Mesendoderm (in vitro differentiated cells): Measurements from ENCODE around the gene NME1.
A peak's percentile ranks its signal among the peaks of the same experiment; 100 is the strongest.
"Not testable (repeated sequence)": the region's sequence is repeated elsewhere in the genome, so short reads cannot be mapped to it uniquely, and the experiment has no call there.

Experiments
- DNase-seq: peaks from one replicate; pipeline ENCODE4 v3.0.0; 2013
- H2AK5ac ChIP-seq: 2 replicates; pipeline ENCODE4 v1.6.1; 2013; ENCODE audit warnings: low read length, inconsistent platforms
- H2BK120ac ChIP-seq: 2 replicates; pipeline ENCODE4 v1.6.1; 2013; ENCODE audit warnings: low read depth, mild to moderate bottlenecking, low read length, moderate library complexity, mixed read lengths
- H2BK15ac ChIP-seq: replicated peaks from 2 replicates; pipeline ENCODE4 v1.6.1; 2013; ENCODE audit warnings: low read depth, mild to moderate bottlenecking, moderate library complexity
- H2BK5ac ChIP-seq: 2 replicates; pipeline ENCODE4 v1.6.1; 2013; ENCODE audit warnings: low read length, inconsistent platforms
- H3K18ac ChIP-seq: 2 replicates; pipeline ENCODE4 v1.6.1; 2013; ENCODE audit warnings: mild to moderate bottlenecking, low read length, mixed read lengths
- H3K23ac ChIP-seq: one replicate; pipeline ENCODE4 v1.6.1; 2013; ENCODE audit warnings: low read length
- H3K27ac ChIP-seq: 2 replicates; pipeline ENCODE4 v1.5.1; 2013; ENCODE audit warnings: low read depth, mild to moderate bottlenecking, inconsistent platforms, low read length, moderate library complexity
- H3K27me3 ChIP-seq: 2 replicates; pipeline ENCODE4 v1.6.1; 2013; ENCODE audit warnings: low read length, control low read depth, mild to moderate bottlenecking, inconsistent platforms; ENCODE audit not compliant: insufficient read depth, poor library complexity
- H3K36me3 ChIP-seq: 2 replicates; pipeline ENCODE4 v1.6.1; 2013; ENCODE audit warnings: low read length, inconsistent platforms; ENCODE audit not compliant: control insufficient read depth, insufficient read depth
- H3K4ac ChIP-seq: one replicate; pipeline ENCODE4 v1.6.1; 2013; ENCODE audit warnings: low read depth, mild to moderate bottlenecking, low read length, moderate library complexity
- H3K4me1 ChIP-seq: 2 replicates; pipeline ENCODE4 v1.6.1; 2013; ENCODE audit warnings: low read depth, low read length, inconsistent platforms; ENCODE audit not compliant: control insufficient read depth
- H3K4me2 ChIP-seq: 2 replicates; pipeline ENCODE4 v1.6.1; 2013; ENCODE audit warnings: low read length
- H3K4me3 ChIP-seq: 2 replicates; pipeline ENCODE4 v1.5.1; 2013; ENCODE audit warnings: mild to moderate bottlenecking, low read length
- H3K56ac ChIP-seq: one replicate; pipeline ENCODE4 v1.6.1; 2013; ENCODE audit warnings: low read length
- H3K79me1 ChIP-seq: 2 replicates; pipeline ENCODE4 v1.6.1; 2013; ENCODE audit warnings: low read length, inconsistent platforms
- H3K79me2 ChIP-seq: 2 replicates; pipeline ENCODE4 v1.6.1; 2013; ENCODE audit warnings: mild to moderate bottlenecking, low read length; ENCODE audit not compliant: control insufficient read depth, insufficient read depth
- H3K9ac ChIP-seq: 2 replicates; pipeline ENCODE4 v1.6.1; 2013; ENCODE audit warnings: low read length, inconsistent platforms
- H4K5ac ChIP-seq: one replicate; pipeline ENCODE4 v1.6.1; 2013; ENCODE audit warnings: low read length
- H4K8ac ChIP-seq: one replicate; pipeline ENCODE4 v1.6.1; 2013; ENCODE audit warnings: low read depth, mild to moderate bottlenecking, control low read depth, low read length, moderate library complexity
- WGBS: extraction: QIAGEN DNeasy Blood & Tissue Kit; methylation state at CpG from one replicate; pipeline ENCODE4 v1.1.7; 2013; ENCODE audit warnings: low lambda C conversion rate, missing lambda C conversion rate; ENCODE audit not compliant: insufficient coverage; ENCODE audit errors: extremely low coverage; 5-methylcytosine and 5-hydroxymethylcytosine counted together

The NME1 gene

DNA sequence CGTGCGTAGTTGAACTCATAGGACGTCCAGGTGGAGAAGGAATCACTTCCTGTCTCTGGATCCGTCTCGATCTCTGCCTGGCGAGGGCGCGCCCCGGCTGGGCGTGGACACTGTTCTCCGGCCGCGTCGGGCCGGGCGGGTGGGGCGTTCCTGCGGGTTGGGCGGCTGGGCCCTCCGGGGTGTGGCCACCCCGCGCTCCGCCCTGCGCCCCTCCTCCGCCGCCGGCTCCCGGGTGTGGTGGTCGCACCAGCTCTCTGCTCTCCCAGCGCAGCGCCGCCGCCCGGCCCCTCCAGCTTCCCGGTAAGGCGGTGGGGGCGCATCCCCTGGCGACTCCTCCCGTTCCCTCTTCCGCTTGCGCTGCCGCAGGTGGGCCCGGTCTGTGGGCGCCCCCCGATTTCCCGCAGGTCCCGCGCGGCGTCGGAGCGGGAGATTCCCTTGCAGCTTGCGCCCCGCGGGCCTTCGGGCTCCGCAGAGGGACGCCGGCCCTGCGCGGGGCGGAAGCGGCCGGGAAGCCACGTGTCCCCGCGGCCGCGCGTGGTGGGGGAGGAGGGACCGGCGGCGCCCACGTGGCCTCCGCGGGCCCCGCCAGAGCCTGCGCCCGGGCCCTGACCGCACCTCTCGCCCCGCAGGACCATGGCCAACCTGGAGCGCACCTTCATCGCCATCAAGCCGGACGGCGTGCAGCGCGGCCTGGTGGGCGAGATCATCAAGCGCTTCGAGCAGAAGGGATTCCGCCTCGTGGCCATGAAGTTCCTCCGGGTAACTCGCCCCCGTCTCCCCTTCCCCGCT, 13.0 kb downstream of the NME1 start, which contains the start of gene NME2:
Gene NME2 (plus strand): TSS at position 214 of the 789 bp plus-strand sequence. CDS start 420 bp downstream, at position 634.
- no CpG with 5 or more reads among the region's 98 CpGs for WGBS
- Histone ChIP-seq H3K27me3 (no peaks in the 10 kb centered on the region), H3K23ac (peak within 1 kb of the TSS; percentile 97), H3K4ac (peak within 1 kb of the TSS; percentile 83), H3K36me3 (peaks cover 16% of the 10 kb centered on the region), H3K18ac (peak within 1 kb of the TSS; percentile 42), H3K9ac (peak within 1 kb of the TSS; percentile 98), H2AK5ac (no peak within 1 kb of the TSS), H2BK120ac (no peak within 1 kb of the TSS), H2BK15ac (no peak within 1 kb of the TSS), H3K4me2 (peak within 1 kb of the TSS; percentile 100), H3K79me2 (peaks cover 19% of the 10 kb centered on the region), H3K27ac (peak within 1 kb of the TSS; percentile 83), H3K4me1 (peaks cover 1% of the 10 kb centered on the region), H3K56ac (peak within 1 kb of the TSS; percentile 100), H4K5ac (no peak within 1 kb of the TSS), H2BK5ac (peak within 1 kb of the TSS; percentile 87), H3K4me3 (peak within 1 kb of the TSS; percentile 94), H3K79me1 (peaks cover 5% of the 10 kb centered on the region), H4K8ac (no peak within 1 kb of the TSS)
- DNase-seq: peak; percentile 94

DNA sequence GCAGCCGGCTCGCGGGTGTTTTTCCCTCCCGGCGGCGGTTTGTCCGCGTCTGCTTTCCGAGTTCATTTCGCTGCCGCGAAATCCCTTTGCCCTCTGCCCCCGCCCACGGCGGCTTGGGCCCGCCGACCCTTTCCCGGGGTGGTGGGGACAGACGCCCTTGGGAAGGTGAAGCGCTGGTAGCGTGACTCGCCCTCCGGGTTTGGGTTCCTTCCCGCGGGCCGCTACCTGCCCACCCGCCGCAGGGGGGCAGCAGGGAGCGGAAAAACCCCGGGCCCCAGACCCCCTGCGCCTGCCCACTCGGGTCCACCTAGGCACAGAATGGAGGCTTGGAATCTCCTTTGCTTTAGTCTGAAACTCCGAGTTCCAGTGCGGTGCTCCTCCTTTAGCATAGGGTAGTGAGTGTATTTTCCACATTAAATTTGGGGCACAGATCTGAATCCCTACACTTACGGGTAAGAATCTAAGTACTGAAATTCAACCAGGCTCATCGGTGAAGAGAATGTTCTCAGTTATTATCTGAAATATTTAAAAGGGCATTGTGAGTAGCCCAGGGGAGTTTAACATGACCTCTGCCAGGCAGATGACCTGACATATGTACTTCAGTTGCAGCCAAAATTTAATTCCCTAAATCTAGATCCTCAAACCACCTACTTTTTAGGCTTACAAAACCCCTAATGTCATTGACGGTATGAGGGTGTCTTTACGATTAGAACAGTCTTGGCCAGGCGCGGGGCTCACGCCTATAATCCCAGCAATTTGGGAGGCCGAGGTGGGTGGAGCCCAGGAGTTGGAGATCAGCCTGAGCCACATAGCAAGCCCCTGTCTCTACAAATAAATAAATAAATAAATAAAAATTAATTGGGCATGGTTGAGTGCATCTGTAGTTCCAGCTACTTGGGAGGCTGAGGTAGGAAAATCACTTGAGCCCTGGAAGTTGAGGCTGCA, 13.9 kb downstream of the NME1 start:
- DNase-seq: peak; percentile 69
- no peak overlapping the region for H2BK120ac ChIP-seq
- peak overlapping the region; percentile 97 for H3K23ac ChIP-seq
- peak overlapping the region; percentile 100 for H3K56ac ChIP-seq
- H3K79me2 ChIP-seq: peaks cover 19% of the 10 kb centered on the region
- H2BK5ac ChIP-seq: peak overlapping the region; percentile 59
- peak overlapping the region; percentile 83 for H3K4ac ChIP-seq
- peaks cover 1% of the 10 kb centered on the region for H3K4me1 ChIP-seq
- peaks cover 14% of the 10 kb centered on the region for H3K36me3 ChIP-seq
- H2AK5ac ChIP-seq: no peak overlapping the region
- peak overlapping the region; percentile 94 for H3K4me3 ChIP-seq
- peaks cover 5% of the 10 kb centered on the region for H3K79me1 ChIP-seq
- peak overlapping the region; percentile 83 for H3K27ac ChIP-seq
- peak overlapping the region; percentile 98 for H3K9ac ChIP-seq
- no CpG with 5 or more reads among the region's 42 CpGs for WGBS
- peak overlapping the region; percentile 42 for H3K18ac ChIP-seq
- H4K5ac ChIP-seq: no peak overlapping the region
- peak overlapping the region; percentile 53 for H3K4me2 ChIP-seq
- no peaks in the 10 kb centered on the region for H3K27me3 ChIP-seq
- H4K8ac ChIP-seq: no peak overlapping the region
- H2BK15ac ChIP-seq: no peak overlapping the region

DNA sequence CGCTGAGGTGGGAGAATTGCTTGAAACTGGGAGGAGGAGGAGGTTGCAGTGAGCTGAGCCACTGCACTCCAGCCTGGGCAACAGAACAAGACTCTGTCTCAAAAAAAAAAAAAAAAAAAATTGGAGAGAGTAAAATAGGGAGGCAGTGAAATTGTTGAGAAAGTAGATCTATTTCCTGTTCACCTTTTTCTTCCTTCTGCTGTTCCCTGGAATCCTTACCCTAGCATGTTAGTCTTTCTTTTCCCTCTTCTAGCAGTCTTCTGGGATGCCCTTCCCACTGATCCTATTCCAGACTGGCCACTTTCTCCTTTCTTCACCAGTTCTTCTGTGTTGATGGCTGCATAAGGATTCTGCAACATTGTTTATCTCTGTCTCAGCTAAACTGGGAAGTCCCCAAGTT, 16.0 kb downstream of the NME1 start:
- no CpG with 5 or more reads among the region's 1 CpG for WGBS
- peaks cover 19% of the 10 kb centered on the region for H3K79me2 ChIP-seq

DNA sequence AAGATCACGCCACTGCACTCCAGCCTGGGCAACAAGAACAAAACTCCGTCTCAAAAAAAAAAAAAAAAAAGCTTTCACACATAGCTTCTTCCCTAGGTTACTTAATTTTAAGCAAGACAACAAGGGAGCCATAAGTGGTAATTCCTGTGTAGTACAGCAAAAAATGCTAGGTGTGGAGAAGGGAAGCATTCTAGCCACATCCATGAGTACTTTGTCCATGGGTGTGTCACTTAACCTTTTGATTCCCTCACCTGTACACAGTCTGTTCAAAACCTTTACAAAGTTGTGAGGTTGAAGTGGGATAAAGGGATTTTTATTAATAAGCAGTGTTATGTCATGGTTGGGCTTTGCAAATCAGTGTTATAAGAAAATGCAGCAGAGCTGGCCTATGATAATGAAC, 17.4 kb downstream of the NME1 start:
- no peak overlapping the region for H3K56ac ChIP-seq
- H3K4me3 ChIP-seq: no peak overlapping the region
- H3K4me1 ChIP-seq: no peaks in the 10 kb centered on the region
- no peak overlapping the region for H2BK120ac ChIP-seq
- no peak overlapping the region for H3K18ac ChIP-seq
- H3K36me3 ChIP-seq: peaks cover 16% of the 10 kb centered on the region
- H3K79me1 ChIP-seq: peaks cover 5% of the 10 kb centered on the region
- no peak overlapping the region for H3K4ac ChIP-seq
- peaks cover 19% of the 10 kb centered on the region for H3K79me2 ChIP-seq
- no peak overlapping the region for H3K4me2 ChIP-seq
- H2AK5ac ChIP-seq: no peak overlapping the region
- H2BK15ac ChIP-seq: no peak overlapping the region
- no peak for DNase-seq
- no peak overlapping the region for H4K8ac ChIP-seq
- H2BK5ac ChIP-seq: no peak overlapping the region
- no peak overlapping the region for H3K9ac ChIP-seq
- no peak overlapping the region for H4K5ac ChIP-seq
- H3K23ac ChIP-seq: no peak overlapping the region
- no CpG with 5 or more reads among the region's 2 CpGs for WGBS
- no peaks in the 10 kb centered on the region for H3K27me3 ChIP-seq
- no peak overlapping the region for H3K27ac ChIP-seq

More for the DNA sequence above, 16.0 kb downstream of the NME1 start:
- DNase-seq: no peak
- no peak overlapping the region for H4K8ac ChIP-seq
- no peak overlapping the region for H2BK120ac ChIP-seq
- H3K23ac ChIP-seq: no peak overlapping the region
- peaks cover 16% of the 10 kb centered on the region for H3K36me3 ChIP-seq
- H3K79me1 ChIP-seq: peaks cover 5% of the 10 kb centered on the region
- no peak overlapping the region for H4K5ac ChIP-seq
- H3K27ac ChIP-seq: no peak overlapping the region
- no peak overlapping the region for H3K18ac ChIP-seq
- H2AK5ac ChIP-seq: no peak overlapping the region
- H3K4me3 ChIP-seq: no peak overlapping the region
- no peak overlapping the region for H3K4ac ChIP-seq
- H3K4me1 ChIP-seq: peaks cover 1% of the 10 kb centered on the region
- no peak overlapping the region for H3K4me2 ChIP-seq
- no peak overlapping the region for H3K56ac ChIP-seq
- H2BK15ac ChIP-seq: no peak overlapping the region
- no peaks in the 10 kb centered on the region for H3K27me3 ChIP-seq
- H2BK5ac ChIP-seq: no peak overlapping the region
- H3K9ac ChIP-seq: no peak overlapping the region

DNA sequence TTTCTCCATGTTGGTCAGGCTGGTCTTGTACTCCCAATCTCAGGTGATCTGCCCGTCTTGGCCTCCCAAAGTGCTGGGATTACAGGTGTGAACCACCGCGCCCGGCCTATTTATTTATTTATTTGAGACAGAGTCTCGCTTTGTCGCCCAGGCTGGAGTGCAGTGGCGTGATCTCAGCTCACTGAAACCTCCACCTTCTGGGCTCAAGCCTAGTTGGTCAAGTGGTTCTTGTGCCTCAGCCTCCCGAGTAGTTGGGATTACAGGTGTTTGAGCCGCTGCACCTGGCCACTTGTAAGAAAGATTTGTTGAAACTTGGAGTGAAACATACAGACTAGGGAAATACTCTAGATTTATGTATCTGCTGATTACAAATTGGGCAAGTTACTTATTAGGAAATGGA, 18.7 kb downstream of the NME1 start:
- H3K4ac ChIP-seq, H3K18ac ChIP-seq, H2BK120ac ChIP-seq, H2BK5ac ChIP-seq, H3K4me1 ChIP-seq, H3K23ac ChIP-seq, H3K79me1 ChIP-seq, DNase-seq, H3K9ac ChIP-seq, H3K27ac ChIP-seq, H3K27me3 ChIP-seq, H4K8ac ChIP-seq, H3K4me2 ChIP-seq, H3K4me3 ChIP-seq, H2BK15ac ChIP-seq, H2AK5ac ChIP-seq, H3K56ac ChIP-seq, H4K5ac ChIP-seq: not testable (repeated sequence)
- Histone ChIP-seq H3K79me2 (peaks cover 15% of the 10 kb centered on the region), H3K36me3 (peaks cover 16% of the 10 kb centered on the region)
- no CpG with 5 or more reads among the region's 9 CpGs for WGBS
